ENCODE data around the gene AHCYL2.
"Not testable (repeated sequence)": the region's sequence is repeated elsewhere in the genome, so short reads cannot be mapped to it uniquely, and the experiment has no call there.

The AHCYL2 gene

DNA sequence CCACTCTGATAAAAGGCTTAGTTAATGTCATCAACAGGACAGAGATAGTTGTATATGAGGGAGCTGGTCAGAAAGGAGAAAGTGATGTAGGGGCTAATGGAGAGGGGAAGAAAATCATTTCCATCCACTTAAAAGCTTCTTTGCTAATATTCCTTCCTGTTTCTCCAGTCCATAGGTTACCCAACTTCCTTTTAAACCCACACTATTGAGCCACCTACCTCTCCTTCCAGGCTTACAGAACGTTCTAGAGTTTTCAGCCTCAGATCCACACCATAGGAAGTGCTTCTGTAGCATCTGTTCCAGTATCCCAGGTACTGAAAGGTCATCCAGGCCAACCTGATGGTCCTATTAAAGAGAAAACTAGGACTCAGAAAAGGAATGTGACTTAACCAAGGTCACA is 237.6 kb downstream of the AHCYL2 start:
- no peak for DNase-seq

DNA sequence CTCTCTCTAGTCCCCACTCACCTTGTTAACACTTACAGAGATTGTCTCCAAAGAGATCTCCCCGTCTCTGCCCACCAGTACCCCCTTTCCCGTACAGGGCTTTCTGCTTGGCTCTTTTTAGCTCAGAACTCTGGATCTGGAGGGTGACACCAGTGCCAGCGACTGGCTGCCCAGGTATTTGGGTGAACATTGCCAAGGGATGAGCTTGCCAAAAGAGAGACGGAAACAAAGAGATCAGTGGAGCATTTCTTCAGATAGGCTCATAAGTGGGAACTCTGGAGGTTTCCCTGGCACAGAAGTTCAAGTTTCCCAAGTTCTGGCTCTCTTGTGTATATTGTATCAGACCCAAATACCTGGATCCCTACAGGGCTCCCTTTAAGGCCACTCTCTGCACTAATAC is 239.4 kb downstream of the AHCYL2 start:
- DNase-seq: no peak

DNA sequence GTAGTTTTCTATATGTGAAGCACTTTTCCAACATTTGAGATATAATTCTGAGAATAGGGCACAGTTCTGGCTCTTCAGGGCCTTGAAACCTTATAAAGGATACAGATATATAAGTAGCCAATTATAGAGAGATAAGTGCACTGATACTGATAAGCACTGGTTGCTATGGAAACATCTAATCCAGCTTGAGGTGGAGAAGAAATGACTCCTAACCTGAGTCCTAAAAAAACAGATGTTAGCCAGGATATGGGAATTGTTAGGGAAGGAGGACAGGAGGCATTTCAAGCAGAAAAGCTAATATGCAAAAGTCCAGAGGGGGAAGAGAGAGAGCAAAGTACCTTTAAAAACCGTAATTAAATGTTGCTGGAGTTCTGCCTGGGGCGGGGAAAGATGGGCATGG is 240.2 kb downstream of the AHCYL2 start:
- DNase-seq: no peak

DNA sequence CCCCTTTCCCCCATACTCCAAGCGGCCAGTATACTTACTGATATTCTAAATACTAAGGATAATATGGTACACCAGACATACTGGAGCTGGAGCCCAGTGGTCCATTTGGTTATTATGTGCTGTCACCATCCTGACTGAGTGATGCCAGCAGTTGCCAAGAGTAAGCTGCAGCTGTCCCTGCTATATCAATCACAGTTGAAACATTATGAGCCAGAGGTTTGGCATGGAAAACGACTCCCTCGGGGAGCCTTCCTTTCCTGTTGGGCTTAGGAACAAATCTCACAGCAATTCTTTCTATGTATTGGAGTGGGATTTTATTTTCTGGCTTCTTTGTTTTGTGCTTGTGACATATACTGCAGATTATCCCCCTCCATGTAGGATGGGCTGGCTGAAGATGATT is 242.0 kb downstream of the AHCYL2 start:
- DNase-seq: no peak

DNA sequence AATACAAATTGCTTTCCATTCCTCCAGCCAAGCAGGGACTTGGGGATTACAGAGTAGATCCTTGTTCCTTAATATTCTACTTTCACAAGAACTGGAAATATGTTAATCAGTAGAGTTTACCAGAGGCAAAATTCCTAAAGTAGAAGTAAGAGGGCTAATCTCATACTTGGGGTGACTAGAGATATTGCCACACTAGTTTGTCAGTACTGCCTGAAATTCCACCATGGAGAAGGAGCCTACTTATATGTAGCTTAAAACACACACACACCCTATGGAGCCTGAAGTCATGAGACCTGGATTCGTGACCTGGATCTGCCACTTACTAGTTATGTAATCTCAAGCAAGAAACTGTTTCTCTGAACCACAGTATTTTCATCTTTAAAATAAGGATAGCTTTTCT is 243.3 kb downstream of the AHCYL2 start:
- DNase-seq: no peak

DNA sequence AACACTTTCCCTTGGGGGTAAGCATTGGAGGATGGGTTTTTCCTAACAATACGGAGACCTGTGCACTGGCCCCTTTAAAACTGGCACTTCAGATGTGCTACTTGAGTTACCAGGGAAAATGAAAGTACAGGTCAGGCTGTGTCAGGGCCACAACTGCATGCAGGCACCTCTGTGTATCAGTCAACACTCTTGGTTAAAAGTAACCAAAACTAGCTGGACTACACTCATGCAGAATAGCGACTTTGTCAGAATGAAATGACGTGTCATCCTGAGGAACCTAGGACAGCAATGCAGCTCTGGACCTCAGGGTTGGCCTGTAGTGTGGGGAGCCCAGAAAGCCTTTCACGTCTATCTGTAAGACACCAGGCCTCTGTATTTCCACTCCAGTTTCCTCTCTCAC is 243.7 kb downstream of the AHCYL2 start:
- DNase-seq: no peak

DNA sequence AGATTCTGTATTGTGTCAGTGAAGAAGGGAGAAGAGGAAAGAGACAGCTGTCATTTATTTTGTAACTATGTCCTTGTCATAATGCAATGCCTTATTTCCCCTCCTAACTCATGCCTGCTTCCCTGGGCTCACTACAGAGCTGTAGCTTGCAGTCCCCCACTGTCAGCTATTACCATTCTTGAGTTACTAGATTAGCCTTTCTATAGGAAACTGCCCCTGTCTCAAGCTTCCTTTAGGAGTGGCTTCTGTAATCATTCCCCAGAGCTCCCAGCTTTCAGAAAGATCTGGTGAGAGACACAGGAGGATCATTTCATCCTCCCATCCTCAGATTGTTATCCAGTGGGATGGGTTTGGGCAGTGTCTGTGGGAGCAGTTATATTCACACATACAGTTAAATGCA is 245.1 kb downstream of the AHCYL2 start:
- no peak for DNase-seq

DNA sequence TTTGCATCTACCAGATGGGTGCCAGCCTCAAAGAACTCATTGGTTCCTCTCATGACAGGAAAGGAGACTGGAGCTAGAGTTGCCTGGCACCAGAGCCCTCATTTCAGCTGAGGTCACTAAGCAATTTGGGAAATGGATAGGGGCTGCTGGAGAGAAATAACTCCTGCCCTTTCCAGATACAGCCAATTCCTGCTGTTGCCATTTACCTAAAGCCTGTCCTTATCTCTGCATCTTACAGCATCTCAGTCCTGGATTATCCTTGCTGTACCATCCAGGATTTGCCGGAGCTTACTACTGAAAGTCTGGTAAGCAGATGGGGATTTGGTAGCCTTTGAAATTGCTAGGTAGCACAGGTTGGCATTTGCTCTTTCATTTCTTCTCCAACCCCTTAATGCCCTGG is 245.6 kb downstream of the AHCYL2 start:
- DNase-seq: no peak

DNA sequence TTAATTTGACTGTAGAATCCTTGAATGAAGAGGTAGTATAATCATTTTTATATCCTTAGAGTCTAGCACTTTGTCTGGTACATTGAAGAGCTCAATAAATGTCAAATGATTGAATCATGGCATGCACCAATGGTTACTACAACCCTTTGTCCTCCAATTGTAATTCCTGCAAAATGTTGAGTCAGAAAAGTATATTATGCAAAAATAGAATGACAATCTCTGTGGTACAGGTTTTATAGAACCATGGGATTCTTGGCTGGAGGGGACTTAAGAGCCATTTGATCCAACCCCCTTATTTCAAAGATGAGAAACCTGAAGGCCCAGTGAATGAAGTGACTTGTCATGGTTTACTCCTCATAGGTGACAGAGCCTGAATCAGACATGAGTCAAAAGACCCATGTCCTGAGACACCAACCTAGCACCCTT is 246.6 kb downstream of the AHCYL2 start:
- DNase-seq: no peak

DNA sequence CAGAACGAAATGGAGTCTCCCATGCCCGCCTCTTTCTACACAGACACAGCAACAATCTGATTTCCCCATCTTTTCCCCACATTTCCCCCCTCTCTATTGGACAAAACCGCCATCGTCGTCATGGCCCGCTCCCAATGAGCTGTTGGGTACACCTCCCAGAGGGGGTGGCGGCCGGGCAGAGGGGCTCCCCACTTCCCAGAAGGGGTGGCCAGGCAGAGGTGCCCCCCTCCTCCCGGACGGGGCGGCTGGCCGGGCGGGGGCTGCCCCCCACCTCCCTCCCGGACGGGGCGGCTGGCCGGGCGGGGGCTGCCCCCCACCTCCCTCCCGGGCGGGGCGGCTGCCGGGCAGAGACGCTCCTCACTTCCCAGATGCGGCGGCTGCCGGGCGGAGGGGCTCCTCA is 251.1 kb downstream of the AHCYL2 start:
- not testable (repeated sequence) for DNase-seq

DNA sequence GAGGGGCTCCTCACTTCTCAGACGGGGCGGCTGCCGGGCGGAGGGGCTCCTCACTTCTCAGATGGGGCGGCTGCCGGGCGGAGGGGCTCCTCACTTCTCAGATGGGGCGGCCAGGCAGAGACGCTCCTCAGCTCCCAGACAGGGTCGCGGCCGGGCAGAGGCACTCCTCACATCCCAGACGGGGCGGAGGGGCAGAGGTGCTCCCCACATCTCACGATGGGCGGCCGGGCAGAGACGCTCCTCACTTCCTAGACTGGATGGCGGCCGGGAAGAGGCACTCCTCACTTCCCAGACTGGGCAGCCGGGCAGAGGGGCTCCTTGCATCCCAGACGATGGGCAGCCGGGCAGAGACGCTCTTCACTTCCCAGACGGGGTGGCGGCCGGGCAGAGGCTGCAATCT is 251.6 kb downstream of the AHCYL2 start:
- DNase-seq: not testable (repeated sequence)

Data from NCI-H748 treated with DMSO at 0.1 percent for 48 hours (cell line).